ENCODE data around the gene PAX5. TPM values are rescaled to one million over a fixed set of nuclear protein-coding genes. Genes with fewer than 3 reads are reported as not detected.

Gene PAX5
- total RNA-seq, 4 donors from 2014 or later, result under 0.01 to 0.29 TPM; not detected in 2

- H3K36me3 ChIP-seq, result no peaks in the 10 kb centered on the region
- H3K27ac ChIP-seq, result no peak overlapping the region
- H3K4me3 ChIP-seq, result no peak overlapping the region
- TF ChIP-seq POLR2A (IDR thresholded peaks at IDR 0.05) (no peak), CTCF (IDR thresholded peaks at IDR 0.05) (no peak)
- DNase-seq, result no peak
- intact Hi-C loops (cut with DNase I), result no loop called here
- WGBS, 2 donors, result 69 to 85% methylated on average over 5 of the region's 5 CpGs
- H3K27me3 ChIP-seq, result peaks cover 0 to 20% (median 0%) of the 10 kb centered on the region in 4 donors
- H3K9me3 ChIP-seq, result peaks cover 0 to 5% (median 0%) of the 10 kb centered on the region in 3 donors
- peaks cover 0 to 4% (median 0%) of the 10 kb centered on the region in 3 donors for H3K4me1 ChIP-seq
These were observed 104.8 kb downstream of the PAX5 start for GRCh38 chr9:36929350-36929675.

GRCh38 chr9:36928670-36929349, 105.3 kb downstream of the PAX5 start:
- H3K36me3 ChIP-seq, result no peaks in the 10 kb centered on the region
- WGBS, 2 donors, result 8 to 30% methylated on average over 3 of the region's 3 CpGs
- H3K4me1 ChIP-seq, result peaks cover 0 to 4% (median 2%) of the 10 kb centered on the region in 3 donors
- no peak for DNase-seq
- TF ChIP-seq POLR2A (IDR thresholded peaks at IDR 0.05), result no peak
- no peak for TF ChIP-seq CTCF (IDR thresholded peaks at IDR 0.05)
- H3K9me3 ChIP-seq, result peaks cover 0 to 5% (median 0%) of the 10 kb centered on the region in 3 donors
- H3K4me3 ChIP-seq, result no peak overlapping the region
- peaks cover 0 to 20% (median 0%) of the 10 kb centered on the region in 4 donors for H3K27me3 ChIP-seq
- H3K27ac ChIP-seq, result no peak overlapping the region
- intact Hi-C loops (cut with DNase I), result no loop called here

DNA sequence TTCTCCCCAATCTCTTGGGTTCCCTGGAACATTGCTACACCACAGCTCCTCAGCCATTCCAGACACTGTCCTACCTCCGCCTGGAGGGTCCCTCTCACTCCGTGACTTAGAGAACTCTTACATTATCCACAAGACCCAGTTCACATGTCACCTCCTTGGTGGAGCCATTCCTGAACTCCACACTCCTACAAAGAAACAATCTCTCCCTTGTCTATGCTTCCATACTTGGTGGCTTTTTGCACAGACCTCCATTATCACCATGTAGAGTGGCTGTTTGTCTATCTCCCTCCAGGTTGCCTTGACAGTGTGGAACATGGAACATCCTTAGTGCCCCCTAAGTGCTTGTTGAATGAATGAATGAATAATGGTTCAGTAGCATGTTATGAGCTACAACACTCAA, 105.9 kb downstream of the PAX5 start:
- intact Hi-C loops (cut with DNase I), result no loop called here
- DNase-seq, result no peak
- H3K4me1 ChIP-seq, result peaks cover 0 to 5% (median 4%) of the 10 kb centered on the region in 3 donors
- peaks cover 0 to 24% (median 0%) of the 10 kb centered on the region in 4 donors for H3K27me3 ChIP-seq
- H3K36me3 ChIP-seq, result no peaks in the 10 kb centered on the region
- 80 to 100% methylated on average over 2 of the region's 2 CpGs for WGBS, 2 donors
- TF ChIP-seq POLR2A (IDR thresholded peaks at IDR 0.05) (no peak), CTCF (IDR thresholded peaks at IDR 0.05) (no peak)
- H3K9me3 ChIP-seq, result peaks cover 0 to 5% (median 0%) of the 10 kb centered on the region in 3 donors
- H3K4me3 ChIP-seq, result no peak overlapping the region
- no peak overlapping the region for H3K27ac ChIP-seq

- DNase-seq, result no peak
- intact Hi-C loops (cut with DNase I), result no loop called here
- WGBS, 2 donors, result 45 to 55% methylated on average over 4 of the region's 4 CpGs
- no peak overlapping the region for H3K27ac ChIP-seq
- H3K4me3 ChIP-seq, result no peak overlapping the region
- TF ChIP-seq POLR2A (IDR thresholded peaks at IDR 0.05), result no peak
- TF ChIP-seq CTCF (IDR thresholded peaks at IDR 0.05), result no peak
- peaks cover 0 to 26% (median 0%) of the 10 kb centered on the region in 4 donors for H3K27me3 ChIP-seq
- no peaks in the 10 kb centered on the region for H3K36me3 ChIP-seq
- H3K4me1 ChIP-seq, result peaks cover 0 to 5% (median 4%) of the 10 kb centered on the region in 3 donors
- H3K9me3 ChIP-seq, result no peaks in the 10 kb centered on the region
These were observed 109.2 kb downstream of the PAX5 start for GRCh38 chr9:36924757-36925432.

- Histone ChIP-seq H3K36me3 (no peaks in the 10 kb centered on the region), H3K9me3 (no peaks in the 10 kb centered on the region), H3K4me3 (no peak overlapping the region), H3K27me3 (peaks cover 0 to 23% (median 0%) of the 10 kb centered on the region in 4 donors), H3K4me1 (peaks cover 0 to 5% (median 4%) of the 10 kb centered on the region in 3 donors), H3K27ac (no peak overlapping the region)
- TF ChIP-seq POLR2A (IDR thresholded peaks at IDR 0.05) (no peak), CTCF (IDR thresholded peaks at IDR 0.05) (no peak)
- DNase-seq, result no peak
- 20 to 31% methylated on average over 3 to 4 of the region's 4 CpGs for WGBS, 2 donors
- intact Hi-C loops (cut with DNase I), result no loop called here
These were observed 110.0 kb downstream of the PAX5 start for GRCh38 chr9:36924071-36924470.

Measured in esophagus squamous epithelium (tissue), 5 donors.